Measurements from ENCODE around the gene EIF4G1. TPM values are rescaled to one million over a fixed set of nuclear protein-coding genes. Genes with fewer than 3 reads are reported as not detected.

EIF4G1 gene
- total and polyA plus RNA-seq, 10 of the 15 experiments (the other 5 are each of a cell fraction or from before 2014, with no cell fraction given), result 5.7 to 462 (median 237) TPM

DNA sequence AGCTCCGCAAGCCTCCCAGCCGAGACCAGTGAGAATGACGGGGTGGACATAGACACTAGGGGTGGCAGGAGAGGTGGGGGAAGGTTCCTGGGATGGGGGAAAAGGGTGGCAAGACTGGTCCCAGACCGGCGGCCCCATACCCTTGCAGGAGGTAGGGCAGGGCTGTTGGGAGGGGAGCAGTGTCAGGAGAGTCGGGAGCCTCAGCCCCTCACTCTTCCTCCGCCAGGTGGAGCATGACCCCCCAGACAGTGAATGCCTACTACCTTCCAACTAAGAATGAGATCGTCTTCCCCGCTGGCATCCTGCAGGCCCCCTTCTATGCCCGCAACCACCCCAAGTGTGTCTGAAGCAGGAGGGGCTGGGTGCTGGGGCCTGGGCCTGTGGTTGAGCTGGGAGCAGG lies 24.1 kb upstream of the EIF4G1 start (continued):
- TF ChIP-seq, protein P1, sequence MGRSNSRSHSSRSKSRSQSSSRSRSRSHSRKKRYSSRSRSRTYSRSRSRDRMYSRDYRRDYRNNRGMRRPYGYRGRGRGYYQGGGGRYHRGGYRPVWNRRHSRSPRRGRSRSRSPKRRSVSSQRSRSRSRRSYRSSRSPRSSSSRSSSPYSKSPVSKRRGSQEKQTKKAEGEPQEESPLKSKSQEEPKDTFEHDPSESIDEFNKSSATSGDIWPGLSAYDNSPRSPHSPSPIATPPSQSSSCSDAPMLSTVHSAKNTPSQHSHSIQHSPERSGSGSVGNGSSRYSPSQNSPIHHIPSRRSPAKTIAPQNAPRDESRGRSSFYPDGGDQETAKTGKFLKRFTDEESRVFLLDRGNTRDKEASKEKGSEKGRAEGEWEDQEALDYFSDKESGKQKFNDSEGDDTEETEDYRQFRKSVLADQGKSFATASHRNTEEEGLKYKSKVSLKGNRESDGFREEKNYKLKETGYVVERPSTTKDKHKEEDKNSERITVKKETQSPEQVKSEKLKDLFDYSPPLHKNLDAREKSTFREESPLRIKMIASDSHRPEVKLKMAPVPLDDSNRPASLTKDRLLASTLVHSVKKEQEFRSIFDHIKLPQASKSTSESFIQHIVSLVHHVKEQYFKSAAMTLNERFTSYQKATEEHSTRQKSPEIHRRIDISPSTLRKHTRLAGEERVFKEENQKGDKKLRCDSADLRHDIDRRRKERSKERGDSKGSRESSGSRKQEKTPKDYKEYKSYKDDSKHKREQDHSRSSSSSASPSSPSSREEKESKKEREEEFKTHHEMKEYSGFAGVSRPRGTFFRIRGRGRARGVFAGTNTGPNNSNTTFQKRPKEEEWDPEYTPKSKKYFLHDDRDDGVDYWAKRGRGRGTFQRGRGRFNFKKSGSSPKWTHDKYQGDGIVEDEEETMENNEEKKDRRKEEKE (IDR thresholded peaks at IDR 0.05), result no peak
- TF ChIP-seq, protein P2, sequence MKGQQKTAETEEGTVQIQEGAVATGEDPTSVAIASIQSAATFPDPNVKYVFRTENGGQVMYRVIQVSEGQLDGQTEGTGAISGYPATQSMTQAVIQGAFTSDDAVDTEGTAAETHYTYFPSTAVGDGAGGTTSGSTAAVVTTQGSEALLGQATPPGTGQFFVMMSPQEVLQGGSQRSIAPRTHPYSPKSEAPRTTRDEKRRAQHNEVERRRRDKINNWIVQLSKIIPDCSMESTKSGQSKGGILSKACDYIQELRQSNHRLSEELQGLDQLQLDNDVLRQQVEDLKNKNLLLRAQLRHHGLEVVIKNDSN (IDR thresholded peaks at IDR 0.05; ENCODE audit: borderline replicate concordance, extremely low read length, insufficient read depth, low read depth, low read length), result no peak
- TF ChIP-seq SREBF2 (IDR thresholded peaks at IDR 0.05; ENCODE audit: low read length), result no peak
- TF ChIP-seq SUPT20H (IDR thresholded peaks at IDR 0.05; ENCODE audit: borderline replicate concordance, control insufficient read depth, low read depth, low read length), result no peak
- TF ChIP-seq, protein P3, sequence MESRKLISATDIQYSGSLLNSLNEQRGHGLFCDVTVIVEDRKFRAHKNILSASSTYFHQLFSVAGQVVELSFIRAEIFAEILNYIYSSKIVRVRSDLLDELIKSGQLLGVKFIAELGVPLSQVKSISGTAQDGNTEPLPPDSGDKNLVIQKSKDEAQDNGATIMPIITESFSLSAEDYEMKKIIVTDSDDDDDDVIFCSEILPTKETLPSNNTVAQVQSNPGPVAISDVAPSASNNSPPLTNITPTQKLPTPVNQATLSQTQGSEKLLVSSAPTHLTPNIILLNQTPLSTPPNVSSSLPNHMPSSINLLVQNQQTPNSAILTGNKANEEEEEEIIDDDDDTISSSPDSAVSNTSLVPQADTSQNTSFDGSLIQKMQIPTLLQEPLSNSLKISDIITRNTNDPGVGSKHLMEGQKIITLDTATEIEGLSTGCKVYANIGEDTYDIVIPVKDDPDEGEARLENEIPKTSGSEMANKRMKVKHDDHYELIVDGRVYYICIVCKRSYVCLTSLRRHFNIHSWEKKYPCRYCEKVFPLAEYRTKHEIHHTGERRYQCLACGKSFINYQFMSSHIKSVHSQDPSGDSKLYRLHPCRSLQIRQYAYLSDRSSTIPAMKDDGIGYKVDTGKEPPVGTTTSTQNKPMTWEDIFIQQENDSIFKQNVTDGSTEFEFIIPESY (IDR thresholded peaks at IDR 0.05), result no peak
